Activated CD4-positive, alpha-beta T cell treated with anti-CD3 and anti-CD28 coated beads, Interleukin-2, amount 10 ng/mL, durations not matched to agents 7 days and 5 days (primary cell): ENCODE results near the gene PITPNM1. TPM values are rescaled to one million over a fixed set of nuclear protein-coding genes. Genes with fewer than 3 reads are reported as not detected.
A peak's percentile ranks its signal among the peaks of the same experiment; 100 is the strongest.
"Not testable (repeated sequence)": the region's sequence is repeated elsewhere in the genome, so short reads cannot be mapped to it uniquely, and the experiment has no call there.

Experiments used
- CTCF ChIA-PET: fragments of 350-600 bp; sonication (Branson Sonifier 250); formaldehyde crosslinking; loops from one replicate; lab custom pipeline; 2021; ENCODE audit warnings: antibody characterized with exemption; lab: Charles Lee
- POLR2A ChIA-PET: fragments of 350-600 bp; sonication (Branson Sonifier 250); formaldehyde crosslinking; loops from one replicate; lab custom pipeline; 2021; ENCODE audit warnings: antibody characterized with exemption; lab: Charles Lee
- DNase-seq: peaks from one replicate; pipeline ENCODE4 v3.0.0-alpha.2; 2020
- H3K27ac Mint-ChIP-seq: one replicate; pipeline ENCODE4 v1.8.0; 2021; ENCODE audit warnings: mild to moderate bottlenecking, moderate library complexity, mixed read lengths
- H3K27me3 Mint-ChIP-seq: one replicate; pipeline ENCODE4 v1.8.0; 2021; ENCODE audit warnings: mixed read lengths
- H3K36me3 Mint-ChIP-seq: one replicate; pipeline ENCODE4 v1.8.0; 2021; ENCODE audit warnings: low read depth, mixed read lengths
- H3K4me1 Mint-ChIP-seq: one replicate; pipeline ENCODE4 v1.8.0; 2021; ENCODE audit warnings: mixed read lengths
- H3K4me3 Mint-ChIP-seq: one replicate; pipeline ENCODE4 v1.8.0; 2021; ENCODE audit warnings: mild to moderate bottlenecking, moderate library complexity, mixed read lengths
- H3K9me3 Mint-ChIP-seq: one replicate; pipeline ENCODE4 v1.8.0; 2021; ENCODE audit warnings: mixed read lengths
- total RNA-seq, 2 experiments: library from RNA; stranded (reverse); gene quantifications; one replicate each; pipeline ENCODE4 v1.2.3, GENCODE V29; 2021

PITPNM1 gene
- total RNA-seq, 2 experiments from 2014 or later: 100 to 110 TPM

DNA sequence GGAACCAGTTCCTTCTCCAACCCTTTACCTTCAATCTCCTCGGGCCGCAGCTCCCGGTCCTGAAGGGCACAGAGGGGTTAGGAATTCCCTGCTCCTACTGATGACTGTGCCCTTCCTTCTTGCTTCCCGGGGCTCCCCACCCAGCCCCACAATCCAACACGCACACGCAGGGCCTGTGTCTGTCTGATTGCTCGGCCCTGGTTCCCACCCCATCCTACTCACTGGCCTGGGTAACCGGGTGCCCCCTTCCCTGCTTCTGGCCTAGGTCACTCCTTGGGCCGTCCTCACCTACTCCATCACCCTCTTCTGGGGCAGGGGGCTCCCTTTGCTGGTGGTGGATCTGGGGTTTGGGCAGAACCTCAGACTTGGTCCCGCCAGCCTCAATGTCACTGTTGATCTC lies 16.8 kb upstream of the PITPNM1 start:
- Mint-ChIP-seq H3K4me1 (no peaks in the 10 kb centered on the region), H3K4me3 (no peak overlapping the region), H3K27ac (no peak overlapping the region), H3K36me3 (no peaks in the 10 kb centered on the region), H3K27me3 (no peaks in the 10 kb centered on the region), H3K9me3 (no peaks in the 10 kb centered on the region)
- ChIA-PET POLR2A (no interaction called here), CTCF (interaction anchor here (1.0 kb wide), 1 partner anchor 9 kb away, joined by 3 read pairs; no protein-coding TSS in a partner anchor)
- no peak for DNase-seq

DNA sequence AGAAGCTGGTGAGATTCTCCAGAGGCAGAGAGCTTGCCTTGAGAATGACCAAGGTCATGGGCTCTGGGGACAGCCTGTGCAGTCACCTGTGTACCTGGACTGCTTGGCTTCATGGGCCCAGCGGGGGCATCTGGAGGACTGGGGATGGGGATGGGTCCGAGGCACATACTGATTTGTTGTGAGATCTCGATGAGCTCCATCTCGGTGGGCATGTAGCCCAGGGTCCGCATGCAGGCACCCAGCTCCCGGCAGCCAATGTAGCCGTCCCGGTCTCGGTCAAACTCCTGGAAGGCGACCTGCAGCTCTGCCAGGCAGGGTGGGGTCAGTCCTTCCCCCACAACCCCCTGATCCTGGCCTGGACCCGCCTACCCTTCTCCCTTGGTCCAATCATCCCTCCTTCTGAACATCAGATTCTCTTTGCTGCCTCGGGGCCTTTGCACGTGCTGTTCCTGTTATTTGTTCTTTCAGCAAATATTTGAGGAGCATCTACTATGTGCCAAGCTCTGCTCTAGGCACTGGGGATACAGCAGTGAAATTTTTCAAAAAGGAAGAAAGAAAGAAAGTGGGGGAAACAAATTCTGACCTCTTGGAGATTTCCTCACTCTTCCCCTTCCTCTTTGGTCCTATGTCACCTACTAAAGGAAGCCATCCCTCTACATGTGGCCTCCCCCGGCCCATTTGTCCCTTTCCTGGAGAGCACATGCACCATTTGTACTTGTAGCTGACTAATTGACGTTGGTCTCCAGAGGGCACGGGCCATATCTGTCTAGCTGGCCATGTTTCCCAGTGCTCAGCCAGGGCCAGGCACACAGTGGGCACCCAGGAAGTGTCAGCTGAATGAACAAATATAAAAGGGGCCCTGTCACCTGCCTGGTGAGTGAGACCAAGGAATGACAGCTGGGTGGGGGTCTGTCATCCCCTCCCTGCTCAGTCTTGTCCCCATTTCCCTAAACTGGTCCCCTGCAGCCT lies 16.0 kb upstream of the PITPNM1 start:
- Mint-ChIP-seq H3K27me3 (no peaks in the 10 kb centered on the region), H3K9me3 (no peaks in the 10 kb centered on the region), H3K4me1 (no peaks in the 10 kb centered on the region), H3K36me3 (no peaks in the 10 kb centered on the region), H3K4me3 (no peak overlapping the region), H3K27ac (no peak overlapping the region)
- ChIA-PET POLR2A (no interaction called here), CTCF (interaction anchor here (1.0 kb wide), 3 partner anchors 9 to 167 kb away, joined by 3 to 4 read pairs (median 3); no protein-coding TSS in a partner anchor)
- no peak for DNase-seq

DNA sequence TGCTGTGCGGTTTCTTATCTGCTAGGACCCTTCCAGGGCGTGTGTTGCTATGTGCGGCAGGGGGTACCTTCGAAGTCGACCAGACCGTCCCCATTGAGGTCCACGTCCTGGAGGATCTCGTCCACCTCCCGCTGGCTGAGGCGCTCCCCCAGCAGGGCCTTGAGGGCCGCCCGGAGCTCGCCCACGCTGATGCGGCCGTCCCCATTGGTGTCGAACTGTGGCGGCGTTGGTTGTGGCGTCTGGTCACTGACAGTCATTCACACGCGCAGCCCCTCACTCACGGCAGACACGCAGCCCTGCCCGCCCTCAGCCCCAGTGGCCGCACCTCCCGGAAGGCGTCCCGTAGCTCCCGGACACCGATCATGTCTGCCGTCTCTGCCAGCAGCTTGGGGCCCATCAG lies 14.6 kb upstream of the PITPNM1 start:
- H3K9me3 Mint-ChIP-seq: no peaks in the 10 kb centered on the region
- DNase-seq: no peak
- no peak overlapping the region for H3K4me3 Mint-ChIP-seq
- no peaks in the 10 kb centered on the region for H3K4me1 Mint-ChIP-seq
- H3K27me3 Mint-ChIP-seq: no peaks in the 10 kb centered on the region
- no peak overlapping the region for H3K27ac Mint-ChIP-seq
- ChIA-PET CTCF (interaction anchor here (1.2 kb wide), 1 partner anchor 110 kb away, joined by 3 read pairs; no protein-coding TSS in a partner anchor), POLR2A (no interaction called here)
- no peaks in the 10 kb centered on the region for H3K36me3 Mint-ChIP-seq

DNA sequence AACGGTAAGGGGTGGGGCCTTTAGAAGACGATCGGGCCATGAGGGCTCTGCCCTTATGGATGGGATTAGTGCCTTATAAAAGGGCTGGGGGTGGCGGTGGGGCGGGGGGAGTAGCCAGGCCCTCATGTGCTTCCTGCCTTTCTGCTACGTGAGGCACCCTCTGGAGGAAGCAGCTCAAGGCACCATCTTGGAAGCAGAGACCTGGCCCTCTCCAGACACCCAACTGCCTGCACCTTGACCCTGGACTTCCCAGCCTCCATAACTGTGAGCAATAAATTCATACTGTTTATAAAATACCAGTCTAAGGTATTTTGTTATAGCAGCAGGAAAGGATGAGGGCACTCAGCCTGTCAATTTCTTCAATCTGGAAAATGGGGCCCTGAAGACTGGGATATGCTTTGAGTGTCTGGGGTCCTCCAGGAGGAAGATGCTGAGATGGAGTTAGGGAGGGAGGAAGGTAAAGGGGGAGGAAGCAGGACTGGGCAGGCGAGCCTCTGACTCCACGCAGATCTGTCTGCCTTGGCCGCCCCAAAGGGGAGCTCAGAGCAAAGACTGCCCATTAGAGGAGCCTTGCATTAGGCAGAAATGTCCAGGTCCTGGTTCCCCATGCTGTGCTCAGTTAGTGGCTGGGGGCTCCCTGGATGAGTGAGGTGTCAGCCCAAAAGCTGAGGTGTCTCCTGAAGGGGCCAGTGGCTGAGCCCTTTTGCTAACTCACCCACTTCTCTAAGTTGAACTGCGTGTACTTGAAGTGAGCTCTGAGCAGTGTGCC lies 12.8 kb upstream of the PITPNM1 start:
- Mint-ChIP-seq H3K27ac (no peak overlapping the region), H3K36me3 (no peaks in the 10 kb centered on the region), H3K27me3 (peaks cover 8% of the 10 kb centered on the region), H3K9me3 (no peaks in the 10 kb centered on the region), H3K4me3 (no peak overlapping the region), H3K4me1 (no peaks in the 10 kb centered on the region)
- ChIA-PET POLR2A (no interaction called here), CTCF (no interaction called here)
- DNase-seq: no peak

- CTCF ChIA-PET: interaction anchor here (1.2 kb wide), 1 partner anchor 96 kb away, joined by 3 read pairs; no protein-coding TSS in a partner anchor
- no peak for DNase-seq
- Mint-ChIP-seq H3K4me3 (no peak overlapping the region), H3K27ac (no peak overlapping the region), H3K4me1 (no peaks in the 10 kb centered on the region), H3K36me3 (no peaks in the 10 kb centered on the region), H3K27me3 (peaks cover 10% of the 10 kb centered on the region), H3K9me3 (no peaks in the 10 kb centered on the region)
- POLR2A ChIA-PET: no interaction called here
Observed at GRCh38 chr11:67516806-67517205, 11.6 kb upstream of the PITPNM1 start.

- no peaks in the 10 kb centered on the region for H3K36me3 Mint-ChIP-seq
- peaks cover 5% of the 10 kb centered on the region for H3K4me1 Mint-ChIP-seq
- no peaks in the 10 kb centered on the region for H3K9me3 Mint-ChIP-seq
- CTCF ChIA-PET: interaction anchor here (1.4 kb wide), 1 partner anchor 113 kb away, joined by 4 read pairs; the partner anchor contains the start of gene PPP1CA
- no peak overlapping the region for H3K4me3 Mint-ChIP-seq
- peaks cover 19% of the 10 kb centered on the region for H3K27me3 Mint-ChIP-seq
- H3K27ac Mint-ChIP-seq: no peak overlapping the region
- no peak for DNase-seq
- POLR2A ChIA-PET: no interaction called here
Observed at GRCh38 chr11:67514116-67514515, 9.0 kb upstream of the PITPNM1 start.

- H3K4me3 Mint-ChIP-seq, POLR2A ChIA-PET, H3K27ac Mint-ChIP-seq, CTCF ChIA-PET, H3K9me3 Mint-ChIP-seq, DNase-seq, H3K36me3 Mint-ChIP-seq: not testable (repeated sequence)
- H3K4me1 Mint-ChIP-seq: peaks cover 20% of the 10 kb centered on the region
- H3K27me3 Mint-ChIP-seq: peaks cover 19% of the 10 kb centered on the region
Observed at GRCh38 chr11:67511558-67511957, 6.4 kb upstream of the PITPNM1 start.

- H3K27ac Mint-ChIP-seq: no peak overlapping the region
- H3K4me3 Mint-ChIP-seq: no peak overlapping the region
- CTCF ChIA-PET: no interaction called here
- peaks cover 19% of the 10 kb centered on the region for H3K27me3 Mint-ChIP-seq
- peaks cover 32% of the 10 kb centered on the region for H3K4me1 Mint-ChIP-seq
- POLR2A ChIA-PET: no interaction called here
- peaks cover 11% of the 10 kb centered on the region for H3K36me3 Mint-ChIP-seq
- H3K9me3 Mint-ChIP-seq: no peaks in the 10 kb centered on the region
- no peak for DNase-seq
Observed at GRCh38 chr11:67510023-67510345, 4.8 kb upstream of the PITPNM1 start.

- peaks cover 13% of the 10 kb centered on the region for H3K27me3 Mint-ChIP-seq
- H3K4me3 Mint-ChIP-seq: peak overlapping the region; percentile 91
- H3K27ac Mint-ChIP-seq: peak overlapping the region; percentile 92
- peaks cover 11% of the 10 kb centered on the region for H3K36me3 Mint-ChIP-seq
- no peaks in the 10 kb centered on the region for H3K9me3 Mint-ChIP-seq
- peaks cover 37% of the 10 kb centered on the region for H3K4me1 Mint-ChIP-seq
- peak; percentile 99 for DNase-seq
- ChIA-PET POLR2A (no interaction called here), CTCF (interaction anchor here (1.0 to 1.2 kb wide), 3 partner anchors 67 to 151 kb away, joined by 3 read pairs; partner anchors contain the start of gene RAD9A)
Observed at GRCh38 chr11:67508486-67509121, 3.4 kb upstream of the PITPNM1 start.

- peak within 1 kb of the TSS; percentile 92 for H3K27ac Mint-ChIP-seq
- CTCF ChIA-PET: interaction anchor here (1.0 to 1.2 kb wide), 4 partner anchors 9 to 151 kb away, joined by 3 read pairs; partner anchors contain the start of gene RAD9A
- POLR2A ChIA-PET: no interaction called here
- H3K4me1 Mint-ChIP-seq: peaks cover 42% of the 10 kb centered on the region
- H3K27me3 Mint-ChIP-seq: peaks cover 11% of the 10 kb centered on the region
- H3K9me3 Mint-ChIP-seq: no peaks in the 10 kb centered on the region
- peak within 1 kb of the TSS; percentile 91 for H3K4me3 Mint-ChIP-seq
- DNase-seq: peak; percentile 99
- peaks cover 13% of the 10 kb centered on the region for H3K36me3 Mint-ChIP-seq
Observed at GRCh38 chr11:67507864-67508485, 2.8 kb upstream of the PITPNM1 start, which contains the start of gene CDK2AP2. CDK2AP2 (minus strand) TSS chr11:67508162; CDS start chr11:67508082, 80 bp downstream.

GRCh38 chr11:67507242-67507863 lies 2.2 kb upstream of the PITPNM1 start:
- Mint-ChIP-seq H3K36me3 (peaks cover 18% of the 10 kb centered on the region), H3K27me3 (peaks cover 9% of the 10 kb centered on the region), H3K4me3 (peak overlapping the region; percentile 91), H3K27ac (peak overlapping the region; percentile 92), H3K4me1 (peaks cover 47% of the 10 kb centered on the region), H3K9me3 (no peaks in the 10 kb centered on the region)
- ChIA-PET CTCF (interaction anchor here (1.0 to 1.2 kb wide), 3 partner anchors 8 to 150 kb away, joined by 3 read pairs; partner anchors contain the start of gene RAD9A), POLR2A (no interaction called here)
- no peak for DNase-seq
